Measurements from ENCODE around the gene MED8. TPM values are rescaled to one million over a fixed set of nuclear protein-coding genes. Genes with fewer than 3 reads are reported as not detected.
"Not testable (repeated sequence)": the region's sequence is repeated elsewhere in the genome, so short reads cannot be mapped to it uniquely, and the experiment has no call there.

Gene MED8
- total RNA-seq, 1 experiment from 2014 or later, result 31.1 TPM

DNA sequence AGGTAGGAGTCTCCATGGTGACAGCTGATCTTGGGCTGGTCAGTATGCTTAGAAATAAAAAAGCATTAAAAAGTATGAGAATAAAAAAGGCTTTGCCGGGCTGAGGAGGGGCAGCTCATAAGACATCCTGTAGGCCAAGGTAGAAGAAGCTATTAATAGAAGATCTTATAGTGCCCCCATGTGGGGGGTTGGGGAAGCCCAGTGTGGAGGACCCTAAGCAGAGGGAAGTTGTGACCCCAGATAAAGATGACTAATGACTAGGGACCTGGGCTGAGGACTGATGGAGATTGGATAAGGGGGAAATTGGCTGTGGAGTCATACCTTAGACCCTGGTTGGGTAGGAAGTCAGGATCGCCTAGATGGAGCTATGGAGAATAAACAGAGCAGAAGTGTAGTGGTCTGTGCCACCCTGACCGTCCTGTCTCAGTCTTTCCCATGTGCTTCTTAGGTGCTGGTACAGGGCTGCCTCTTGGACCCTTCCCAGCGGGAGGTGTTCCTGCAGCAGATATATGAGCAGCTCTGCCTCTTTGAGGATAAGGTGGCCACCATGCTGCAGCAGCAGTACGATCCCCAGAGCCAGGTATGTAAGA lies 25.1 kb upstream of the MED8 start:
- H3K4me3 Mint-ChIP-seq (ENCODE audit: low read depth, unreplicated experiment), result no peak overlapping the region
- no peaks in the 10 kb centered on the region for H3K27me3 Mint-ChIP-seq (ENCODE audit: unreplicated experiment)
- peak overlapping the region; percentile 5 for H3K27ac Mint-ChIP-seq (ENCODE audit: unreplicated experiment)
- TF ChIP-seq, protein P1, sequence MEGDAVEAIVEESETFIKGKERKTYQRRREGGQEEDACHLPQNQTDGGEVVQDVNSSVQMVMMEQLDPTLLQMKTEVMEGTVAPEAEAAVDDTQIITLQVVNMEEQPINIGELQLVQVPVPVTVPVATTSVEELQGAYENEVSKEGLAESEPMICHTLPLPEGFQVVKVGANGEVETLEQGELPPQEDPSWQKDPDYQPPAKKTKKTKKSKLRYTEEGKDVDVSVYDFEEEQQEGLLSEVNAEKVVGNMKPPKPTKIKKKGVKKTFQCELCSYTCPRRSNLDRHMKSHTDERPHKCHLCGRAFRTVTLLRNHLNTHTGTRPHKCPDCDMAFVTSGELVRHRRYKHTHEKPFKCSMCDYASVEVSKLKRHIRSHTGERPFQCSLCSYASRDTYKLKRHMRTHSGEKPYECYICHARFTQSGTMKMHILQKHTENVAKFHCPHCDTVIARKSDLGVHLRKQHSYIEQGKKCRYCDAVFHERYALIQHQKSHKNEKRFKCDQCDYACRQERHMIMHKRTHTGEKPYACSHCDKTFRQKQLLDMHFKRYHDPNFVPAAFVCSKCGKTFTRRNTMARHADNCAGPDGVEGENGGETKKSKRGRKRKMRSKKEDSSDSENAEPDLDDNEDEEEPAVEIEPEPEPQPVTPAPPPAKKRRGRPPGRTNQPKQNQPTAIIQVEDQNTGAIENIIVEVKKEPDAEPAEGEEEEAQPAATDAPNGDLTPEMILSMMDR (IDR thresholded peaks at IDR 0.05; ENCODE audit: unreplicated experiment), result peak; percentile 42
- BruUV-seq (replicated peaks), result no TSS peak
- no peaks in the 10 kb centered on the region for H3K4me1 Mint-ChIP-seq (ENCODE audit: low read depth, unreplicated experiment)
- DNase-seq, result peak; percentile 78
- H3K9me3 Mint-ChIP-seq (ENCODE audit: low read depth, unreplicated experiment), result no peaks in the 10 kb centered on the region
- H3K36me3 Mint-ChIP-seq (ENCODE audit: insufficient read depth, unreplicated experiment), result peaks cover 7% of the 10 kb centered on the region
- intact Hi-C loops (cut with micrococcal nuclease; ENCODE audit: unreplicated experiment), result loop anchor here (1.0 kb wide), 1 partner anchor 187 kb away; no protein-coding TSS in a partner anchor
- CTCF ChIA-PET, result interaction anchor here (0.6 to 2.1 kb wide), 11 partner anchors 31 to 341 kb away, joined by 3 to 45 read pairs (median 5); partner anchors contain the start of genes C1orf210 and ELOVL1

DNA sequence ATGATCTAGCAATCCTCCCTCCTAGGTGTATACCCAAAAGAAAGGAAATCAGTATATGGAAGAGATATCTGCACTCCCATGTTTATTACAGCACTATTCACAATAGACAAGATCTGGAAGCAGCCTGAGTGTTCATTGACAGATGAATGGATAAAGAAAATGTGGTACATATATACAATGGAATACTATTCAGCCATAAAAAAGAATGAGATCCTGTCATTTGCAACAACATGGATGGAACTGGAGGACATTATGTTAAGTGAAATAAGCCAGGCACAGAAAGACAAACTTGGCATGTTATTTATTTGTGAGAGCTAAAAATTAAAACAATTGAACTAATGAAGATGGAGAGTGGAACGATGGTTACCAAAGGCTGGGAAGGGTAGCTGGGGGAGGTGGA lies 23.8 kb upstream of the MED8 start:
- BruUV-seq (replicated peaks); H3K27me3 Mint-ChIP-seq (ENCODE audit: unreplicated experiment); intact Hi-C loops (cut with micrococcal nuclease; ENCODE audit: unreplicated experiment); DNase-seq; H3K27ac Mint-ChIP-seq (ENCODE audit: unreplicated experiment); H3K9me3 Mint-ChIP-seq (ENCODE audit: low read depth, unreplicated experiment); H3K4me3 Mint-ChIP-seq (ENCODE audit: low read depth, unreplicated experiment); H3K4me1 Mint-ChIP-seq (ENCODE audit: low read depth, unreplicated experiment): not testable (repeated sequence)
- H3K36me3 Mint-ChIP-seq (ENCODE audit: insufficient read depth, unreplicated experiment), result peaks cover 16% of the 10 kb centered on the region
- CTCF ChIA-PET, result interaction anchor here (2.1 kb wide), 1 partner anchor 156 kb away, joined by 6 read pairs; no protein-coding TSS in a partner anchor

DNA sequence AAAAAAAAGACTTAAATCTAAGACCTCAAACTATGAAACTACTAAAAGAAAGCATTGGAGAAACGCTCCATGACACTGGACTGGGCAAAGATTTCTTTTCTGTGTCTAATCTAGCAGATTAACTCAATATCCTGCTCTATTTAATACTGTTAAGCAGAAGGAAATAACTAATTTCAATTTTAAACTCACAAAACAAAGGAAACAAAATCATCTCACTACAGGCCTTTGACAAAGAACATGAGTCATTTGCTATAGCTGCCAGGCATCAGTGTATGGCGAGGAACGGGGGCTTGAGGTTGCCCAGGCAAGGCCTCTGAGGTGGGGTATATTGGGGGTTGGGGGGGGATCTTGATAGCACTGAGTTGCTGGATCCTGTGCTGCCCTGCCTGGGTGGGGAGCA lies 21.0 kb upstream of the MED8 start:
- no peak for DNase-seq
- Mint-ChIP-seq H3K9me3 (ENCODE audit: low read depth, unreplicated experiment) (no peaks in the 10 kb centered on the region), H3K27me3 (ENCODE audit: unreplicated experiment) (no peaks in the 10 kb centered on the region), H3K4me3 (ENCODE audit: low read depth, unreplicated experiment) (no peak overlapping the region), H3K27ac (ENCODE audit: unreplicated experiment) (no peak overlapping the region), H3K36me3 (ENCODE audit: insufficient read depth, unreplicated experiment) (peaks cover 32% of the 10 kb centered on the region), H3K4me1 (ENCODE audit: low read depth, unreplicated experiment) (no peaks in the 10 kb centered on the region)
- TF ChIP-seq, protein P1 (IDR thresholded peaks at IDR 0.05; ENCODE audit: unreplicated experiment), result no peak
- CTCF ChIA-PET, result no interaction called here
- intact Hi-C loops (cut with micrococcal nuclease; ENCODE audit: unreplicated experiment), result no loop called here
- BruUV-seq (replicated peaks), result no TSS peak

DNA sequence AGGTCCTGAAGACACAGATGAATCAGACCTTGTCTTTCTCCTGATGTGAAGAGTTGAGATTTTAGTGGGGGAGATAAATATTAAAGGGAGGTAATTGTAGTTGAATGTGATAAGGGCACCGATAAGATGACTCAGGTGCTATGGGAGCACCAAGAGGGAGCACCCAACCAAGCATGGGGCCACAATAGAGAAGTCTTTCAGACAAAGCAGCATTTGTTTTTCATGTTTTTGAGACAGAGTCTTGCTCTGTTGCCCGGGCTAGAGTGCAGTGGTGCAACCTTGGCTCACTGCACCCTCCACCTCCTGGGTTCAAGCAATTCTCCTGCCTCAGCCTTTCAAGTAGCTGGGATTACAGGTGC lies 16.3 kb upstream of the MED8 start:
- H3K4me1 Mint-ChIP-seq (ENCODE audit: low read depth, unreplicated experiment), result no peaks in the 10 kb centered on the region
- H3K27me3 Mint-ChIP-seq (ENCODE audit: unreplicated experiment), result no peaks in the 10 kb centered on the region
- no peak for DNase-seq
- H3K9me3 Mint-ChIP-seq (ENCODE audit: low read depth, unreplicated experiment), result no peaks in the 10 kb centered on the region
- CTCF ChIA-PET, result no interaction called here
- H3K36me3 Mint-ChIP-seq (ENCODE audit: insufficient read depth, unreplicated experiment), result peaks cover 38% of the 10 kb centered on the region
- intact Hi-C loops (cut with micrococcal nuclease; ENCODE audit: unreplicated experiment), result no loop called here
- TF ChIP-seq, protein P1 (IDR thresholded peaks at IDR 0.05; ENCODE audit: unreplicated experiment), result no peak
- no peak overlapping the region for H3K4me3 Mint-ChIP-seq (ENCODE audit: low read depth, unreplicated experiment)
- H3K27ac Mint-ChIP-seq (ENCODE audit: unreplicated experiment), result no peak overlapping the region
- no TSS peak for BruUV-seq (replicated peaks)

DNA sequence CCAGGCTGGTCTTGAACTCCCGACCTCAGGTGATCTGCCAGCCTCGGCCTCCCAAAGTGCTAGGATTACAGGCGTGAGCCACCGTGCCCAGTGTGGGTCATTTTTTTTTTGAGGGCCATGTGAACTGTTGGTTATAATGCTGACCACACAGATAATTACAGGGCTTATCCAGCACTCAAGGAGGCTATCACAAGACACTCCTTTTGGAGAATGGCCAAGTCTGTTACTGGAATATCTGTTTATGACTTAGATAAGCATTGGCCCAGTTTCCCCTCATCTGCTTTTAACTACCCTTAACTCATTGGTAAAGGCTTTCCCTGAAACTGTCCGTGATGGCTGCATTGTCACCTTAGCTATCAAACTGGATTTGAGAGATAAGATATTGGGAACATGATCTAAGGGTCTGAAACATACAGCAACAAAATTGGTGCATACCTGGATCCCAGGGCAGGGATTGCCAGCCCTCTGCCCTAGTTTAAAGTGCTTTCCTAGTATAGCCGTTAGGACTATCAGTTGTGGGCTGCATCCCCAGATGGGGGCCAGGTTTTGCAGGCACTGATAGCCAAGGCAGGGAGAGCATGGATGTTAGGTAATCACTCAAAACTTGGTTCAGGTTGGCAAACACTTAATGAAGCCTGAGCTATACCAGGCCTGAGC lies 15.7 kb upstream of the MED8 start:
- intact Hi-C loops (cut with micrococcal nuclease; ENCODE audit: unreplicated experiment), result no loop called here
- no peaks in the 10 kb centered on the region for H3K4me1 Mint-ChIP-seq (ENCODE audit: low read depth, unreplicated experiment)
- BruUV-seq (replicated peaks), result no TSS peak
- DNase-seq, result no peak
- no peaks in the 10 kb centered on the region for H3K27me3 Mint-ChIP-seq (ENCODE audit: unreplicated experiment)
- H3K9me3 Mint-ChIP-seq (ENCODE audit: low read depth, unreplicated experiment), result no peaks in the 10 kb centered on the region
- no peak overlapping the region for H3K27ac Mint-ChIP-seq (ENCODE audit: unreplicated experiment)
- no peak overlapping the region for H3K4me3 Mint-ChIP-seq (ENCODE audit: low read depth, unreplicated experiment)
- CTCF ChIA-PET, result no interaction called here
- peaks cover 38% of the 10 kb centered on the region for H3K36me3 Mint-ChIP-seq (ENCODE audit: insufficient read depth, unreplicated experiment)
- TF ChIP-seq, protein P1 (IDR thresholded peaks at IDR 0.05; ENCODE audit: unreplicated experiment), result no peak
